HFF-Myc (cell line): Measurements from ENCODE around the gene RNF150.

Experiments
- DNase-seq: peaks from one replicate; pipeline ENCODE4 v3.0.0-alpha.2; 2011; ENCODE audit warnings: low read depth; ENCODE audit errors: extremely low read depth
- H3K4me3 ChIP-seq: replicated peaks from 2 replicates; pipeline ENCODE4 v1.5.1; 2011; ENCODE audit warnings: low read depth, mild to moderate bottlenecking, control low read depth, low read length
- CTCF ChIP-seq: IDR thresholded peaks from 2 replicates; pipeline ENCODE4 v1.5.1; 2012; ENCODE audit warnings: mild to moderate bottlenecking, low read depth, low read length, control low read depth; ENCODE audit errors: missing control alignments

RNF150 gene

DNA sequence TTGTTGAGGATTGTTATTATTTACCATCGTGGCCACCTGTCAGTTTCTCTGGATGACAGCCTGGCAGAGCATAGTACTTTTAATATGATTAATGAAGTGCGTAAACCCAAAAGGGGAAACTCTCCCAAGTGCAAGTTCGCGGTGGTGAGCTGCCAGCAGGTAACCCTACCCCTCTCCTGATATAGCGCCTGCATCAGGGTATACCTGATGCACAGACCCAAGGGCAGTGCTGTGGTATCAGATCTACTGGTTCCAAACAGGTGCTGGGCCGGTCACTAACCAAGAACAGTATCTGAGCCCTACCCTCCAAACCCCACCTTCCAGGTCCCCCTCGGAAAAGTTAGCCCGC is 1.6 kb downstream of the RNF150 start:
- DNase-seq = no peak
- no peak for TF ChIP-seq CTCF
- peak overlapping the region; percentile 85 for H3K4me3 ChIP-seq

DNA sequence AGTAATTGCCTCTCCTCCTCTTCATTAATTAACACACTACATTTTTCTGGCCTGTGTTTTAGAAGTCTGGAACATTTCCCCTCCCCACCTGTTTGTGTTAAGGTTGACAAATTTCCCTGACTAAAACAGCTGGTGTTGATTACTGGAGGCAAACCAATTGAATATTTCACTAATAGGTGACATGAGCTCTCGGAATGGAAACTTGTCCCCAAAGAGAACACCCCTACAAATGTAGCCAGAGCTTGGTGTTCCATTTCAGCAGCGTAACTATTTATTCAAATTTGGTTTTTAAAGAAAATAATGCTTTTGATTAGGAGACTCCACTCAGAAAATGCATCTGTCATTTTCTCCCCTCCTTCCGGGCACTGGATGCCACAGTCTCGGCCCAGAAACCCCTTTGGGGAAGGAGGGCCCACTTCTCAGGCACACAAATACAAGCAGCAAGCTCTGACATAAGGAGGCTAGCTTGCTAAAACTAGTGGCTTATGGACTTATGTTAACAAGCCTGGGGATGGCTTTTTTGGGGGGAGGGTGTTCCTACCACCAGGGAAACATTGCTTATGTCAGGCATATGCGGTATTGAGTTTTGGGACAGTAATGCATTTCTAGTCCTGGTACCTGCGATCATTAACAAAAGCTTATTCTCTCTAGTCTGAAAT is 2.2 kb downstream of the RNF150 start:
- TF ChIP-seq CTCF = no peak
- peak overlapping the region; percentile 85 for H3K4me3 ChIP-seq
- DNase-seq = no peak

- DNase-seq = no peak
- no peak overlapping the region for H3K4me3 ChIP-seq
- no peak for TF ChIP-seq CTCF
Measured at GRCh38 chr4:141127884-141128283, 5.4 kb downstream of the RNF150 start.

DNA sequence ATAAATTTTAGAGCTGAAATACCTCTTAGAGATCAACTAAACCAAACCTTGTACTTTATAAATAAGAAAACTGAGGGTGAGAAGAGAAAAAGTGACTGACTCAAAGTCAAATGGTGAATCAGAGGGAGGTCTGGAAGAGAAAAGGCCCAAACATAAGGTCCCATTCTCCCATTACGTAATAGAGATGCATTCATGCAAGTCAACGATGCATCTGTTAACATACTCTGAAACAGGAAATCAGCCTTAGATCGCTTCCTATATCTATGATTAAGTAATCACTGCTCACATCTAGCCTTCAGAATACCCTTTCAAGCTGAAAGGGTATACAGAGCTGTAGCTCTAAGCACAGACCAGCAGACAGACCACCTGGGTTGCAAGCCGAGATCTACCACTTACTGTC is 6.5 kb downstream of the RNF150 start:
- DNase-seq = no peak

GRCh38 chr4:141124224-141124623 is 9.0 kb downstream of the RNF150 start:
- no peak for DNase-seq
- H3K4me3 ChIP-seq = no peak overlapping the region
- no peak for TF ChIP-seq CTCF

More for the DNA sequence above, 6.5 kb downstream of the RNF150 start:
- TF ChIP-seq CTCF = no peak
- H3K4me3 ChIP-seq = no peak overlapping the region

DNA sequence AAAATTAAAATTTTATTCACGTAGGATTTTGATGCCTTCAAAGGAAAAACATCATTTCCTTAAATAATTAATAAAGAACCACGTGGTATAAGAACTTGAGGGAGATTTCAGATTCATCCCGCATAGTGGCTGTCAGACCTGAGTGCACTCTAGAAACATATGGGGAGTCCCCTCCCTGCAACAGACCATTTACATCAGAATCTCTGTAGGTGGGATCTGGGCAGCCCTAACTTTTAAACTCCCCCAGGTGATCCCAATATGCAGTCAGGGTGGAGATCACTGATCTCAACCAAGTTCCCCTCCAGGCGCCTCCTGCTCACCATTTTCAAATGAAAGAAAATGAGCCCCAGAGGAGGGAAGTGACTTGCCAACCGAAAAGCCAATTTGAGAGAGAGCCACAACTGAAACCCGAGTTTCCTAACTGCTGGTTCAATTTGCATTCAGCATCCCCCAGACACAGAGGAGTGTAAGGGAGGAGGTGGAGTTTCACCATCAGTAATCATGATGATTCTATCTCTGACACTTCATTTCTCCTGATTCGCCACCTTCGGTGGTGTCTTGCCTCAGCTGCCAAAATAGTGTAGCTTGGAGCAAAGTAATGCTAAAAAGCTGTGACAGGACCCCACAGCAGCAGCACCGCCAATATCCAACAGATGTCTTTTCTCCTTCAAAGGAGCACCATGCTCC is 11.4 kb downstream of the RNF150 start:
- DNase-seq = no peak
- TF ChIP-seq CTCF = no peak
- H3K4me3 ChIP-seq = no peak overlapping the region
